ENCODE measurements around the gene AGTR1. TPM values are rescaled to one million over a fixed set of nuclear protein-coding genes. Genes with fewer than 3 reads are reported as not detected.
A peak's percentile ranks its signal among the peaks of the same experiment; 100 is the strongest.

The AGTR1 gene
- polyA plus RNA-seq (2011; rRNA removed): 0.20 and 0.35 TPM in 2 replicates
- polyA minus RNA-seq (2011; rRNA and poly(A)+ RNA removed): 0.30 TPM in 1 of 2 replicates, not detected in the other

DNA sequence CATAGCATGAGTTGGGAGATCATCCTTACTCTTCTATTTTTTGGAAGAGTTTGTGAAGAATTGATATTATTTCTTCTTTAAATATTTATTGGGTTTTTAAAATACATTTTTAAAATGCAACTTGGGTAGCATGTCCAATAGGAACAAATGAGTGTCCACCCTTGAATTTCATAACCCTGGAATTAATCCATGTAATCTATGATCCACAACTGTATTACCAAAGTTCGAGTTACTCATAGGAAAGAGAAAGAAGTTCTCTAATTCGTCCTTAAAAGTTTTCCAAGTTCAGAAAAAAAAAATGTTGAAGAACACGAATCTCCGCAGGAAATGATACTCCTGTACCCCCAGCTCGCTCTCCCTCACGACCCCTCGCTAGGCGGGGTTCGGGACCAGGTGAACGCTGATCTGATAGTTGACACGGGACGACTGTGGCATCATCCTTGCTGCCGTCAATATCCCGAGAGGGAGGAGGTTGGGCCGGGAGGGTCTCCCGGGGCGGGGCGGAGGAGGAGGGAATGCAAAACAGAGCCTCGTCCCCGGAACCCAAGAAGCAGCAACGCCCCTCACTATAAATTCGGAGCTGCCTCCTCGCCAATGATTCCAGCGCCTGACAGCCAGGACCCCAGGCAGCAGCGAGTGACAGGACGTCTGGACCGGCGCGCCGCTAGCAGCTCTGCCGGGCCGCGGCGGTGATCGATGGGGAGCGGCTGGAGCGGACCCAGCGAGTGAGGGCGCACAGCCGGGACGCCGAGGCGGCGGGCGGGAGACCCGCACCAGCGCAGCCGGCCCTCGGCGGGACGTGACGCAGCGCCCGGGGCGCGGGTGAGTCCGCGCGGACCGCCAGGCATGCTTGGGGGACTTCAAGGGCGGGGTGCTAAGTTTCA is at the start of gene AGTR1:
Gene AGTR1 (plus strand): TSS at position 598 of the 884 bp plus-strand sequence. CDS start 43,133 bp downstream, outside the sequence.
- CTCF ChIA-PET: interaction anchor here (0.6 kb wide), 1 partner anchor 230 kb away, joined by 3 read pairs; no protein-coding TSS in a partner anchor
- Histone ChIP-seq H3K27me3 (ENCODE audit: control insufficient read depth, insufficient read depth, low read length) (peaks cover 9% of the 10 kb centered on the region), H3K4me3 (ENCODE audit: low read depth, low read length) (peak within 1 kb of the TSS; percentile 64), H3K9me3 (ENCODE audit: control insufficient read depth, insufficient read depth, low read length) (no peaks in the 10 kb centered on the region), H3K27ac (ENCODE audit: low read depth, low read length) (no peak within 1 kb of the TSS)
- TF ChIP-seq, protein P1, sequence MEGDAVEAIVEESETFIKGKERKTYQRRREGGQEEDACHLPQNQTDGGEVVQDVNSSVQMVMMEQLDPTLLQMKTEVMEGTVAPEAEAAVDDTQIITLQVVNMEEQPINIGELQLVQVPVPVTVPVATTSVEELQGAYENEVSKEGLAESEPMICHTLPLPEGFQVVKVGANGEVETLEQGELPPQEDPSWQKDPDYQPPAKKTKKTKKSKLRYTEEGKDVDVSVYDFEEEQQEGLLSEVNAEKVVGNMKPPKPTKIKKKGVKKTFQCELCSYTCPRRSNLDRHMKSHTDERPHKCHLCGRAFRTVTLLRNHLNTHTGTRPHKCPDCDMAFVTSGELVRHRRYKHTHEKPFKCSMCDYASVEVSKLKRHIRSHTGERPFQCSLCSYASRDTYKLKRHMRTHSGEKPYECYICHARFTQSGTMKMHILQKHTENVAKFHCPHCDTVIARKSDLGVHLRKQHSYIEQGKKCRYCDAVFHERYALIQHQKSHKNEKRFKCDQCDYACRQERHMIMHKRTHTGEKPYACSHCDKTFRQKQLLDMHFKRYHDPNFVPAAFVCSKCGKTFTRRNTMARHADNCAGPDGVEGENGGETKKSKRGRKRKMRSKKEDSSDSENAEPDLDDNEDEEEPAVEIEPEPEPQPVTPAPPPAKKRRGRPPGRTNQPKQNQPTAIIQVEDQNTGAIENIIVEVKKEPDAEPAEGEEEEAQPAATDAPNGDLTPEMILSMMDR (IDR thresholded peaks at IDR 0.05; ENCODE audit: low read depth, low read length): no peak
- POLR2A ChIA-PET: no interaction called here
- no peak for DNase-seq (ENCODE audit: low read depth, low spot score)

DNA sequence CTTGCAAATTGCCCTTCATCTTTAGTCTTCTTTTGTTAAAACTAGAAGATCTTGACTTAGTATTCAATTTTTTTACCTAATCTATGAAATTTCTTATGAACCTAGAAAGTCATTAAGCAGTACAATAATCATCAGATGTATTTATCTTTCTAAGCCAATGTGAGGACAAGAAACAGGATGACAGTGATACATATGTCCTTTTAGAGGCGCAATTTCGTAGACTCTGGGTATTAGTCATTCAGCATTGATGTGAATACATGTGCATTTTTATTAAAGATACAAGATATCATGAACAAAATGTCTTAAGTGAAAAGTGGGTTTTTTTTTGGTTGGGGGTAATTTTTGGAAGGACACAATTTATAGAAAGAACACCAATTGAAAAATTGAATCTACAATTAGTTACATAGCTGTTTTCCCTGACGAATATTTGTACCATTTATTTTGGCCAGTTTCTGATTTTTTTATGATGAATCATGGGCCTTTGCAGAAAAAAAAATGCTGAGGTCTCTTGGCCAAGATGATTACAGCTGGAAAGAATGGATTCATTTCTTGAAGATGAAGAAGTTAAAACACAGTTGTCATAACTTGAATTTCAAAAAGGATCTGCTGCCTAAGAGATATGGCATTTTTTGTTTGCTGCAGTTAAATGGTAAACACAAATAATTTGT is 48.9 kb upstream of the AGTR1 start:
- no peak overlapping the region for H3K4me3 ChIP-seq (ENCODE audit: low read depth, low read length)

DNA sequence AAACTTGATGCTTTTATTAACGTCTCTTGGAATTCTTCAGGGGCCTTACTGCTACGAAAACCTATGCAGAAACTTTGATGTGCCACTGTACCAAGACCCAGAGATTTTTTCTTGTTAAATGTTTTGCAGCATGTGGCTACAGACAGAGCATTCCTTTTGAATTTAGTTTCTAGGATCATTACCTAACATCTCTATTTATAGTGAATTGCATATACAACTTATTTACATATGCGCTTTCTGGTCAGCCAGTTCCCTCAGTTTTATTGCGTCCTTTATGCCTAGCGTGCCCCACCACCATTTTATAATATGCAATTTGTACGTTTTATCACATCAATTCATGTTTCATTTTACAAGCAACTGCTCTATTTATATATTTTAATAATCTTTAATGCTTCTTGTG is 46.2 kb upstream of the AGTR1 start:
- Histone ChIP-seq H3K27me3 (ENCODE audit: control insufficient read depth, insufficient read depth, low read length) (no peaks in the 10 kb centered on the region), H3K27ac (ENCODE audit: low read depth, low read length) (no peak overlapping the region), H3K9me3 (ENCODE audit: control insufficient read depth, insufficient read depth, low read length) (no peaks in the 10 kb centered on the region), H3K4me3 (ENCODE audit: low read depth, low read length) (no peak overlapping the region)
- TF ChIP-seq, protein P1 (IDR thresholded peaks at IDR 0.05; ENCODE audit: low read depth, low read length): no peak
- POLR2A ChIA-PET: no interaction called here
- DNase-seq (ENCODE audit: low read depth, low spot score): no peak
- CTCF ChIA-PET: no interaction called here

More for the DNA sequence above, 48.9 kb upstream of the AGTR1 start:
- CTCF ChIA-PET: interaction anchor here (1.1 kb wide), 1 partner anchor 13 kb away, joined by 3 read pairs; no protein-coding TSS in a partner anchor
- Histone ChIP-seq H3K27me3 (ENCODE audit: control insufficient read depth, insufficient read depth, low read length) (no peaks in the 10 kb centered on the region), H3K27ac (ENCODE audit: low read depth, low read length) (no peak overlapping the region), H3K9me3 (ENCODE audit: control insufficient read depth, insufficient read depth, low read length) (no peaks in the 10 kb centered on the region)
- TF ChIP-seq, protein P1 (IDR thresholded peaks at IDR 0.05; ENCODE audit: low read depth, low read length): no peak
- POLR2A ChIA-PET: no interaction called here
- peak; percentile 15 for DNase-seq (ENCODE audit: low read depth, low spot score)

DNA sequence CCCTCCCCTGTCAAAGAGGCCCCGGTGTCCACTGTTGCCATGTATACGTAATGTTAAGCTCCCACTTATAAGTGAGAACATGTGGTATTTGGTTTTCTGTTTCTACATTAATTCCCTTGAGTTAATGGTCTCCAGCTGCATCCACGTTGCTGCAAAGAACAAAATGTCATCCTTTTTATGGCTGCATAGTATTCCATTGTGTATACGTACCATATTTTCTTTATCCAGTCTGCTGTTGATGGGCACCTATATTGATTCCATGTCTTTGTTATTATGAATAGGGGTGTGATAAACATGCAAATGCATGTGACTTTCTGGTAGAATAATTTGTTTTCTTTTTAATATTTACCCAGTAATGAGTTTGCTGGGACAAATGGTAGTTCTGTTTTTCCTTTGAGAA is 43.3 kb upstream of the AGTR1 start:
- CTCF ChIA-PET: no interaction called here

More for the DNA sequence above, 43.3 kb upstream of the AGTR1 start:
- Histone ChIP-seq H3K9me3 (ENCODE audit: control insufficient read depth, insufficient read depth, low read length) (no peaks in the 10 kb centered on the region), H3K4me3 (ENCODE audit: low read depth, low read length) (no peak overlapping the region), H3K27ac (ENCODE audit: low read depth, low read length) (no peak overlapping the region), H3K27me3 (ENCODE audit: control insufficient read depth, insufficient read depth, low read length) (no peaks in the 10 kb centered on the region)
- no peak for DNase-seq (ENCODE audit: low read depth, low spot score)
- TF ChIP-seq, protein P1 (IDR thresholded peaks at IDR 0.05; ENCODE audit: low read depth, low read length): no peak
- POLR2A ChIA-PET: no interaction called here
